NCI-H128 (cell line): ENCODE results near the gene UBL7.

Source experiments
- DNase-seq: peaks from one replicate; lab custom pipeline; 2025; ENCODE audit not compliant: unreplicated experiment; lab: John Stamatoyannopoulos, UW

Gene UBL7

GRCh38 chr15:74424901-74425528 is 35.9 kb downstream of the UBL7 start:
- DNase-seq, result no peak

- DNase-seq, result no peak
These were observed 37.3 kb downstream of the UBL7 start for GRCh38 chr15:74423431-74424257.

- no peak for DNase-seq
These were observed 38.1 kb downstream of the UBL7 start for GRCh38 chr15:74422652-74423430.

GRCh38 chr15:74422265-74422651 is 38.7 kb downstream of the UBL7 start:
- no peak for DNase-seq

- DNase-seq, result no peak
These were observed 39.4 kb downstream of the UBL7 start for GRCh38 chr15:74421302-74422245.

GRCh38 chr15:74420193-74420905 is 40.6 kb downstream of the UBL7 start:
- no peak for DNase-seq

- DNase-seq, result no peak
These were observed 41.5 kb downstream of the UBL7 start for GRCh38 chr15:74419432-74419831.

GRCh38 chr15:74418575-74419338 is 42.2 kb downstream of the UBL7 start:
- no peak for DNase-seq

GRCh38 chr15:74417670-74418069 is 43.3 kb downstream of the UBL7 start:
- no peak for DNase-seq

- no peak for DNase-seq
These were observed 43.7 kb downstream of the UBL7 start for GRCh38 chr15:74417225-74417624.

GRCh38 chr15:74415966-74416916 is 44.7 kb downstream of the UBL7 start:
- DNase-seq, result no peak

- no peak for DNase-seq
These were observed 46.2 kb downstream of the UBL7 start for GRCh38 chr15:74414603-74415338.

GRCh38 chr15:74414081-74414580 is 46.8 kb downstream of the UBL7 start:
- no peak for DNase-seq

- no peak for DNase-seq
These were observed 47.4 kb downstream of the UBL7 start for GRCh38 chr15:74413350-74414080.

- no peak for DNase-seq
These were observed 48.8 kb downstream of the UBL7 start for GRCh38 chr15:74412159-74412558.

GRCh38 chr15:74411686-74412085 is 49.3 kb downstream of the UBL7 start:
- DNase-seq, result no peak

- no peak for DNase-seq
These were observed 50.5 kb downstream of the UBL7 start for GRCh38 chr15:74410502-74410901.
